Neural crest cell (in vitro differentiated cells): Measurements from ENCODE around the gene DNAJC11. TPM values are rescaled to one million over a fixed set of nuclear protein-coding genes. Genes with fewer than 3 reads are reported as not detected.

Source experiments
- DNase-seq: peaks from one replicate; pipeline ENCODE4 v3.0.0; 2021; ENCODE audit warnings: low read depth, mixed read lengths, low spot score
- H3K27ac Mint-ChIP-seq: one replicate; pipeline ENCODE4 v1.8.0; 2021; ENCODE audit warnings: mild to moderate bottlenecking, mixed read lengths; ENCODE audit not compliant: unreplicated experiment
- H3K27me3 Mint-ChIP-seq: 2 replicates; pipeline ENCODE4 v1.8.0; 2021; ENCODE audit warnings: low read depth, mild to moderate bottlenecking, mixed read lengths
- H3K36me3 Mint-ChIP-seq: 2 replicates; pipeline ENCODE4 v1.8.0; 2021; ENCODE audit warnings: low read depth, mild to moderate bottlenecking, mixed read lengths
- H3K4me1 Mint-ChIP-seq: 2 replicates; pipeline ENCODE4 v1.8.0; 2021; ENCODE audit warnings: mixed read lengths
- H3K4me3 Mint-ChIP-seq: one replicate; pipeline ENCODE4 v1.8.0; 2021; ENCODE audit warnings: mild to moderate bottlenecking, mixed read lengths
- H3K9me3 Mint-ChIP-seq: 2 replicates; pipeline ENCODE4 v1.8.0; 2021; ENCODE audit warnings: mixed read lengths
- CTCF ChIP-seq: fragments of 200-600 bp; sonication (generic); conservative IDR thresholded peaks from 2 replicates; pipeline ENCODE4 v1.5.0; 2021; ENCODE audit warnings: antibody characterized with exemption, mild to moderate bottlenecking
- total RNA-seq: library from RNA; stranded (reverse); gene quantifications from 2 replicates; pipeline ENCODE4 v1.2.1, GENCODE V29; 2021

The DNAJC11 gene
- total RNA-seq, 1 donor from 2014 or later: 86.6 TPM

GRCh38 chr1:6632588-6633514 is 68.8 kb downstream of the DNAJC11 start:
- no peak for TF ChIP-seq CTCF
- no peak overlapping the region for H3K27ac Mint-ChIP-seq
- H3K27me3 Mint-ChIP-seq: no peaks in the 10 kb centered on the region
- H3K4me1 Mint-ChIP-seq: no peaks in the 10 kb centered on the region
- no peak for DNase-seq
- H3K9me3 Mint-ChIP-seq: no peaks in the 10 kb centered on the region
- H3K4me3 Mint-ChIP-seq: peak overlapping the region; percentile 31
- peaks cover 14% of the 10 kb centered on the region for H3K36me3 Mint-ChIP-seq

GRCh38 chr1:6631058-6631457 is 70.6 kb downstream of the DNAJC11 start:
- no peak for TF ChIP-seq CTCF
- H3K36me3 Mint-ChIP-seq: peaks cover 17% of the 10 kb centered on the region
- H3K9me3 Mint-ChIP-seq: no peaks in the 10 kb centered on the region
- H3K27ac Mint-ChIP-seq: no peak overlapping the region
- no peaks in the 10 kb centered on the region for H3K27me3 Mint-ChIP-seq
- H3K4me3 Mint-ChIP-seq: no peak overlapping the region
- H3K4me1 Mint-ChIP-seq: peaks cover 14% of the 10 kb centered on the region
- DNase-seq: no peak

GRCh38 chr1:6630027-6630426 is 71.6 kb downstream of the DNAJC11 start:
- Mint-ChIP-seq H3K27me3 (no peaks in the 10 kb centered on the region), H3K9me3 (no peaks in the 10 kb centered on the region), H3K4me1 (peaks cover 19% of the 10 kb centered on the region), H3K36me3 (peaks cover 17% of the 10 kb centered on the region), H3K27ac (no peak overlapping the region), H3K4me3 (peak overlapping the region; percentile 58)
- TF ChIP-seq CTCF: no peak
- DNase-seq: no peak

- Mint-ChIP-seq H3K27me3 (no peaks in the 10 kb centered on the region), H3K36me3 (peaks cover 13% of the 10 kb centered on the region), H3K27ac (no peak overlapping the region)
Observed at GRCh38 chr1:6628971-6629479, 72.6 kb downstream of the DNAJC11 start.

More at GRCh38 chr1:6628971-6629479, 72.6 kb downstream of the DNAJC11 start:
- no peak for TF ChIP-seq CTCF
- no peak for DNase-seq
- H3K4me1 Mint-ChIP-seq: peaks cover 26% of the 10 kb centered on the region
- no peak overlapping the region for H3K4me3 Mint-ChIP-seq
- no peaks in the 10 kb centered on the region for H3K9me3 Mint-ChIP-seq
